HCT116 (cell line): ENCODE data around the gene SLC26A9.

Experiments used
- CEBPB ChIP-seq: IDR thresholded peaks from 2 replicates; pipeline ENCODE4 v1.6.1; 2012; ENCODE audit warnings: low read depth
- CTCF ChIP-seq, 3 experiments: fragments of 200-600 bp in 1 of 3; sonication (generic) in 1 of 3; IDR thresholded peaks in 2 of 3; conservative IDR thresholded peaks in 1 of 3; 2 replicates each; pipeline ENCODE4 v1.5.1; 2012 to 2017; ENCODE audit warnings: low read depth in 2 of 3, low read length in 2 of 3, antibody characterized with exemption in 1 of 3, borderline replicate concordance in 1 of 3, control low read depth in 1 of 3, mild to moderate bottlenecking in 1 of 3, mixed read lengths in 1 of 3, mixed run types in 1 of 3, moderate library complexity in 1 of 3; ENCODE audit not compliant: insufficient read depth in 1 of 3

GRCh38 chr1:205992218-205992882 lies 49.1 kb upstream of the SLC26A9 start:
- no peak for TF ChIP-seq CTCF (IDR thresholded peaks at IDR 0.05 in 2 of 3, conservative IDR thresholded peaks at IDR 0.05 in 1 of 3; ENCODE audit: borderline replicate concordance in 1 of 3, insufficient read depth in 1 of 3, low read depth in 2 of 3, low read length in 2 of 3)
- no peak for TF ChIP-seq CEBPB
